ENCODE results near the gene ABCA4.

DNA sequence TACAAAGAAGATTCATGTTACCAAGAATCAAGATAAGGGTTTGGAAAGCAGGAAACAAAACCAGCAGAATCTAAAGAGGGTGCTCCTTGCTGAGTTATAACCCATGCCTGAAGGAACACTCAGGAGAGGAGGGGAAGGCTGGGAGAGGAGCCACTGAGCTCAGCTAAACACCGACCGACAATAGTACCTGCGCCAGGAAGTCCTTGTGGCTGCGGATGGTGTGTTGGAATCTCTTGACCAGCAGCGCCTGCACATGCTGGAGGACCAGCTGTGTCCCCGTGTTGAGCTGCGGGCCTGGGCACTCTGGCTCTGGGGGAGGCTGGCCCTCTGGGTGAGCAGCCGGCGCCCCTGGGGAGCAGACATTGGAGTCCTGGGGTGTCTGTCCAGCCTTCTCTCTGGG is 89.4 kb downstream of the ABCA4 start:
- TF ChIP-seq ZBTB7A (IDR thresholded peaks at IDR 0.05; ENCODE audit: low read depth), result no peak
- no peak for TF ChIP-seq TAF1 (IDR thresholded peaks at IDR 0.05; ENCODE audit: low read depth)
- TF ChIP-seq CEBPB (IDR thresholded peaks at IDR 0.05), result no peak
